ENCODE measurements around the gene RDH12. TPM values are rescaled to one million over a fixed set of nuclear protein-coding genes. Genes with fewer than 3 reads are reported as not detected.

RDH12 gene
- total and polyA plus RNA-seq, 9 of the 15 experiments (the other 6 are each of a cell fraction or from before 2014, with no cell fraction given): 0.03 to 0.29 (median 0.07) TPM; not detected in 2

DNA sequence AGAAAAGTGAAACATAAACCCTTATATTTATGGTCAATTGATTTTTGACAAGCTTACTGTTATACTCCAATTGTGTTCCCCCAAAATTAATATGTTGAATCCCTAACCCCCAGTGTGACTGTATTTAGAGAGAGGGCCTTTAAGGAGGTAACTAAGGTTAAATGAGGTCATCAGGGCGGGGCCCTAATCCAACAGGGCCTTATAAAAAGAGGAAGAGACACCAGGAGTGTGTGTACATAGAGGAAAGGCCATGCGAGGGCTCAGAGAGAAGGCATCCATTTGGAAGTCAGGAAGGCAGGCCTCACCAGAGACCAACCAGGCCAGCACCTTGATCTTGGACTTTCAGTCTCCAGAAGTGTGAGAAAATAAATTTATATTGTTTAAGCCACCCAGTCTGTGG lies 20.7 kb upstream of the RDH12 start (continued):
- TF ChIP-seq, protein P1, sequence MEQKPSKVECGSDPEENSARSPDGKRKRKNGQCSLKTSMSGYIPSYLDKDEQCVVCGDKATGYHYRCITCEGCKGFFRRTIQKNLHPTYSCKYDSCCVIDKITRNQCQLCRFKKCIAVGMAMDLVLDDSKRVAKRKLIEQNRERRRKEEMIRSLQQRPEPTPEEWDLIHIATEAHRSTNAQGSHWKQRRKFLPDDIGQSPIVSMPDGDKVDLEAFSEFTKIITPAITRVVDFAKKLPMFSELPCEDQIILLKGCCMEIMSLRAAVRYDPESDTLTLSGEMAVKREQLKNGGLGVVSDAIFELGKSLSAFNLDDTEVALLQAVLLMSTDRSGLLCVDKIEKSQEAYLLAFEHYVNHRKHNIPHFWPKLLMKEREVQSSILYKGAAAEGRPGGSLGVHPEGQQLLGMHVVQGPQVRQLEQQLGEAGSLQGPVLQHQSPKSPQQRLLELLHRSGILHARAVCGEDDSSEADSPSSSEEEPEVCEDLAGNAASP (IDR thresholded peaks at IDR 0.05): peak; percentile 61; the same call in 1 of the 2 replicates
- no peak for TF ChIP-seq ZNF347 (CRISPR knock-in tag; IDR thresholded peaks at IDR 0.05; ENCODE audit: low read depth)
- TF ChIP-seq, protein P2, sequence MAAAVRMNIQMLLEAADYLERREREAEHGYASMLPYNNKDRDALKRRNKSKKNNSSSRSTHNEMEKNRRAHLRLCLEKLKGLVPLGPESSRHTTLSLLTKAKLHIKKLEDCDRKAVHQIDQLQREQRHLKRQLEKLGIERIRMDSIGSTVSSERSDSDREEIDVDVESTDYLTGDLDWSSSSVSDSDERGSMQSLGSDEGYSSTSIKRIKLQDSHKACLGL (CRISPR knock-in tag; IDR thresholded peaks at IDR 0.05; ENCODE audit: borderline replicate concordance, poor library complexity, severe bottlenecking): no peak
- TF ChIP-seq MTA3 (IDR thresholded peaks at IDR 0.05; ENCODE audit: borderline replicate concordance): no peak
- TF ChIP-seq FOXA3 (CRISPR knock-in tag; conservative IDR thresholded peaks at IDR 0.05 in 1 of 2, IDR thresholded peaks at IDR 0.05 in 1 of 2): peak; percentile 35 to 78; a peak in 3 of 4 replicates
- TF ChIP-seq ILF3 (IDR thresholded peaks at IDR 0.05; ENCODE audit: borderline replicate concordance): no peak
- TF ChIP-seq, protein P3, sequence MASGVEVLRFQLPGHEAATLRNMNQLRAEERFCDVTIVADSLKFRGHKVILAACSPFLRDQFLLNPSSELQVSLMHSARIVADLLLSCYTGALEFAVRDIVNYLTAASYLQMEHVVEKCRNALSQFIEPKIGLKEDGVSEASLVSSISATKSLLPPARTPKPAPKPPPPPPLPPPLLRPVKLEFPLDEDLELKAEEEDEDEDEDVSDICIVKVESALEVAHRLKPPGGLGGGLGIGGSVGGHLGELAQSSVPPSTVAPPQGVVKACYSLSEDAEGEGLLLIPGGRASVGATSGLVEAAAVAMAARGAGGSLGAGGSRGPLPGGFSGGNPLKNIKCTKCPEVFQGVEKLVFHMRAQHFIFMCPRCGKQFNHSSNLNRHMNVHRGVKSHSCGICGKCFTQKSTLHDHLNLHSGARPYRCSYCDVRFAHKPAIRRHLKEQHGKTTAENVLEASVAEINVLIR (CRISPR knock-in tag; IDR thresholded peaks at IDR 0.05): no peak
- no peak for TF ChIP-seq ZNF165 (CRISPR knock-in tag; IDR thresholded peaks at IDR 0.05; ENCODE audit: borderline replicate concordance)
- TF ChIP-seq OTX1 (CRISPR knock-in tag; IDR thresholded peaks at IDR 0.05): no peak
- no peak for TF ChIP-seq BRF1 (IDR thresholded peaks at IDR 0.05; ENCODE audit: borderline replicate concordance, extremely low read depth, insufficient read length)
- TF ChIP-seq, protein P4, sequence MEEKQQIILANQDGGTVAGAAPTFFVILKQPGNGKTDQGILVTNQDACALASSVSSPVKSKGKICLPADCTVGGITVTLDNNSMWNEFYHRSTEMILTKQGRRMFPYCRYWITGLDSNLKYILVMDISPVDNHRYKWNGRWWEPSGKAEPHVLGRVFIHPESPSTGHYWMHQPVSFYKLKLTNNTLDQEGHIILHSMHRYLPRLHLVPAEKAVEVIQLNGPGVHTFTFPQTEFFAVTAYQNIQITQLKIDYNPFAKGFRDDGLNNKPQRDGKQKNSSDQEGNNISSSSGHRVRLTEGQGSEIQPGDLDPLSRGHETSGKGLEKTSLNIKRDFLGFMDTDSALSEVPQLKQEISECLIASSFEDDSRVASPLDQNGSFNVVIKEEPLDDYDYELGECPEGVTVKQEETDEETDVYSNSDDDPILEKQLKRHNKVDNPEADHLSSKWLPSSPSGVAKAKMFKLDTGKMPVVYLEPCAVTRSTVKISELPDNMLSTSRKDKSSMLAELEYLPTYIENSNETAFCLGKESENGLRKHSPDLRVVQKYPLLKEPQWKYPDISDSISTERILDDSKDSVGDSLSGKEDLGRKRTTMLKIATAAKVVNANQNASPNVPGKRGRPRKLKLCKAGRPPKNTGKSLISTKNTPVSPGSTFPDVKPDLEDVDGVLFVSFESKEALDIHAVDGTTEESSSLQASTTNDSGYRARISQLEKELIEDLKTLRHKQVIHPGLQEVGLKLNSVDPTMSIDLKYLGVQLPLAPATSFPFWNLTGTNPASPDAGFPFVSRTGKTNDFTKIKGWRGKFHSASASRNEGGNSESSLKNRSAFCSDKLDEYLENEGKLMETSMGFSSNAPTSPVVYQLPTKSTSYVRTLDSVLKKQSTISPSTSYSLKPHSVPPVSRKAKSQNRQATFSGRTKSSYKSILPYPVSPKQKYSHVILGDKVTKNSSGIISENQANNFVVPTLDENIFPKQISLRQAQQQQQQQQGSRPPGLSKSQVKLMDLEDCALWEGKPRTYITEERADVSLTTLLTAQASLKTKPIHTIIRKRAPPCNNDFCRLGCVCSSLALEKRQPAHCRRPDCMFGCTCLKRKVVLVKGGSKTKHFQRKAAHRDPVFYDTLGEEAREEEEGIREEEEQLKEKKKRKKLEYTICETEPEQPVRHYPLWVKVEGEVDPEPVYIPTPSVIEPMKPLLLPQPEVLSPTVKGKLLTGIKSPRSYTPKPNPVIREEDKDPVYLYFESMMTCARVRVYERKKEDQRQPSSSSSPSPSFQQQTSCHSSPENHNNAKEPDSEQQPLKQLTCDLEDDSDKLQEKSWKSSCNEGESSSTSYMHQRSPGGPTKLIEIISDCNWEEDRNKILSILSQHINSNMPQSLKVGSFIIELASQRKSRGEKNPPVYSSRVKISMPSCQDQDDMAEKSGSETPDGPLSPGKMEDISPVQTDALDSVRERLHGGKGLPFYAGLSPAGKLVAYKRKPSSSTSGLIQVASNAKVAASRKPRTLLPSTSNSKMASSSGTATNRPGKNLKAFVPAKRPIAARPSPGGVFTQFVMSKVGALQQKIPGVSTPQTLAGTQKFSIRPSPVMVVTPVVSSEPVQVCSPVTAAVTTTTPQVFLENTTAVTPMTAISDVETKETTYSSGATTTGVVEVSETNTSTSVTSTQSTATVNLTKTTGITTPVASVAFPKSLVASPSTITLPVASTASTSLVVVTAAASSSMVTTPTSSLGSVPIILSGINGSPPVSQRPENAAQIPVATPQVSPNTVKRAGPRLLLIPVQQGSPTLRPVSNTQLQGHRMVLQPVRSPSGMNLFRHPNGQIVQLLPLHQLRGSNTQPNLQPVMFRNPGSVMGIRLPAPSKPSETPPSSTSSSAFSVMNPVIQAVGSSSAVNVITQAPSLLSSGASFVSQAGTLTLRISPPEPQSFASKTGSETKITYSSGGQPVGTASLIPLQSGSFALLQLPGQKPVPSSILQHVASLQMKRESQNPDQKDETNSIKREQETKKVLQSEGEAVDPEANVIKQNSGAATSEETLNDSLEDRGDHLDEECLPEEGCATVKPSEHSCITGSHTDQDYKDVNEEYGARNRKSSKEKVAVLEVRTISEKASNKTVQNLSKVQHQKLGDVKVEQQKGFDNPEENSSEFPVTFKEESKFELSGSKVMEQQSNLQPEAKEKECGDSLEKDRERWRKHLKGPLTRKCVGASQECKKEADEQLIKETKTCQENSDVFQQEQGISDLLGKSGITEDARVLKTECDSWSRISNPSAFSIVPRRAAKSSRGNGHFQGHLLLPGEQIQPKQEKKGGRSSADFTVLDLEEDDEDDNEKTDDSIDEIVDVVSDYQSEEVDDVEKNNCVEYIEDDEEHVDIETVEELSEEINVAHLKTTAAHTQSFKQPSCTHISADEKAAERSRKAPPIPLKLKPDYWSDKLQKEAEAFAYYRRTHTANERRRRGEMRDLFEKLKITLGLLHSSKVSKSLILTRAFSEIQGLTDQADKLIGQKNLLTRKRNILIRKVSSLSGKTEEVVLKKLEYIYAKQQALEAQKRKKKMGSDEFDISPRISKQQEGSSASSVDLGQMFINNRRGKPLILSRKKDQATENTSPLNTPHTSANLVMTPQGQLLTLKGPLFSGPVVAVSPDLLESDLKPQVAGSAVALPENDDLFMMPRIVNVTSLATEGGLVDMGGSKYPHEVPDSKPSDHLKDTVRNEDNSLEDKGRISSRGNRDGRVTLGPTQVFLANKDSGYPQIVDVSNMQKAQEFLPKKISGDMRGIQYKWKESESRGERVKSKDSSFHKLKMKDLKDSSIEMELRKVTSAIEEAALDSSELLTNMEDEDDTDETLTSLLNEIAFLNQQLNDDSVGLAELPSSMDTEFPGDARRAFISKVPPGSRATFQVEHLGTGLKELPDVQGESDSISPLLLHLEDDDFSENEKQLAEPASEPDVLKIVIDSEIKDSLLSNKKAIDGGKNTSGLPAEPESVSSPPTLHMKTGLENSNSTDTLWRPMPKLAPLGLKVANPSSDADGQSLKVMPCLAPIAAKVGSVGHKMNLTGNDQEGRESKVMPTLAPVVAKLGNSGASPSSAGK (IDR thresholded peaks at IDR 0.05): peak; percentile 48; the same call in 1 of the 2 replicates
- TF ChIP-seq ZFX (CRISPR knock-in tag; IDR thresholded peaks at IDR 0.05): peak; percentile 77
- no peak for TF ChIP-seq SOX6 (IDR thresholded peaks at IDR 0.05)
- no peak for TF ChIP-seq IFI16 (CRISPR knock-in tag; IDR thresholded peaks at IDR 0.05)

All from K562 (cell line).